Mucosa of rectum (tissue), 2 donors: ENCODE data around the gene THAP4.

Source experiments
- H3K27ac ChIP-seq, 2 donors: one replicate each; pipeline ENCODE4 v1.7.0; 2013; ENCODE audit warnings: inconsistent platforms in 2 of 2, low read depth in 2 of 2, low read length in 2 of 2
- H3K27me3 ChIP-seq, 2 donors: one replicate each; pipeline ENCODE4 v1.7.0; 2013; ENCODE audit warnings: low read length in 2 of 2; ENCODE audit not compliant: control insufficient read depth in 2 of 2, insufficient read depth in 2 of 2
- H3K36me3 ChIP-seq, 2 donors: one replicate each; pipeline ENCODE4 v1.7.0; 2013; ENCODE audit warnings: low read length in 2 of 2; ENCODE audit not compliant: control insufficient read depth in 2 of 2, insufficient read depth in 2 of 2
- H3K4me1 ChIP-seq, 2 donors: one replicate each; pipeline ENCODE4 v1.7.0; 2013; ENCODE audit warnings: low read length in 2 of 2, mild to moderate bottlenecking in 1 of 2; ENCODE audit not compliant: control insufficient read depth in 2 of 2, insufficient read depth in 2 of 2
- H3K4me3 ChIP-seq, 2 donors: one replicate each; pipeline ENCODE4 v1.7.0; 2013; ENCODE audit warnings: low read length in 2 of 2
- H3K9ac ChIP-seq, 2 donors: one replicate each; pipeline ENCODE4 v1.7.0; 2013; ENCODE audit warnings: low read length in 2 of 2, low read depth in 1 of 2, mild to moderate bottlenecking in 1 of 2
- H3K9me3 ChIP-seq, 2 donors: one replicate each; pipeline ENCODE4 v1.7.0; 2013; ENCODE audit warnings: low read length in 2 of 2; ENCODE audit not compliant: control insufficient read depth in 2 of 2
- donor health status: healthy.
- donor health status: Normal muscosa, but diverticular disease.

THAP4 gene

GRCh38 chr2:241673797-241674725 lies 37.1 kb upstream of the THAP4 start:
- H3K36me3 ChIP-seq = peaks cover 28 to 53% of the 10 kb centered on the region in 2 donors
- no peak overlapping the region for H3K4me3 ChIP-seq
- H3K4me1 ChIP-seq = no peaks in the 10 kb centered on the region
- no peak overlapping the region for H3K27ac ChIP-seq
- H3K9me3 ChIP-seq = no peaks in the 10 kb centered on the region
- H3K27me3 ChIP-seq = no peaks in the 10 kb centered on the region
- H3K9ac ChIP-seq = no peak overlapping the region

- no peaks in the 10 kb centered on the region for H3K4me1 ChIP-seq
- no peaks in the 10 kb centered on the region for H3K27me3 ChIP-seq
- H3K9me3 ChIP-seq = no peaks in the 10 kb centered on the region
- no peak overlapping the region for H3K27ac ChIP-seq
- H3K9ac ChIP-seq = no peak overlapping the region
- peaks cover 35 to 55% of the 10 kb centered on the region in 2 donors for H3K36me3 ChIP-seq
- H3K4me3 ChIP-seq = no peak overlapping the region
Observed at GRCh38 chr2:241673189-241673663, 36.3 kb upstream of the THAP4 start.

DNA sequence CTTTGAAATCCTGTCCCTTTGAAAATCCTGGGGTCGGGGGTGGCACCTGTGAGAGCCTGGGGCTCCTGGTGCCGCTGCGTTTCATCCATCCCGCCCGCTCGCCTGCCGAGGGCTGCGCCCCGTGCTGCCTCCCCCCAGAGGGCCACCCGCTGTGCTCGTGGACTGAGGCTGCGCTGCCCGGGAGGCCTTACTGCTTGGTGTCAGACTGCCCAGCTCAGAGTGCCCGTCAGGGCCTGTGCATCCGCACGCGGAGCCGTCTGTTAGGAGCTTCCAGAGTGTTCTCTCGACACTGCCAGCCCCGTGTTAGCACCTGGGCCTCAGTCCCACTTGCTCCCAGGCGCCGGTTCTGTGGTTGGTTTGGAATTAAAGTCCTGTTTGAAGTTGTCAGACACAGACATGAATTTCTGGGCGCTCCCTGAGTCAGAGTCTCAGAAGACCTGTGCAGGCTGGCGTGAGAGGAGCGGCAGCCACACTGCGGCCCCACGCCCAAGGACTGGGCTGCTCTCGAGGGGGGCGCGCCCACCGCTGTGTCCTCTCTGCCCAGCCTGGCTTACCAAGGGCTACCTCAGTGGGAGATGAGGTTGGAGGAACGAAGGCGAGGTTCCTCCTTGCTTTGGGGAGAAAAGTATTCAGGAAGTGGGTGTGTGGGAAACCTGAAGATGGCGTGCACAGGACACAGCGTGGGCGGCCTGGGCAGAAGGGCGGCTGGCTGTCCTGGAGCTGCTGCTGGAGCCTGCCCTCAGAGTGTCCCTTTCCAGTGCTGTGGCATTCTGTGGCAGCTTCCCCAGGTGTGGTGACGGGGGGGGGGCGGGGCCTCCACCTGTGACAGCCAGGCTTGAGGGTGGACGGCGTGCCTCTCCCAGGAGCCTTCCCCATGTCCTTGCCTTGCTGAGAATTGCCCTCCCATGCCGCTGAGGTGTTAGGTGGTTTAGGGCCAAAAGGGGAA lies 35.6 kb upstream of the THAP4 start:
- Histone ChIP-seq H3K4me1 (no peaks in the 10 kb centered on the region), H3K9me3 (no peaks in the 10 kb centered on the region), H3K27ac (no peak overlapping the region), H3K36me3 (peaks cover 42 to 59% of the 10 kb centered on the region in 2 donors), H3K27me3 (no peaks in the 10 kb centered on the region), H3K4me3 (no peak overlapping the region), H3K9ac (no peak overlapping the region)

- H3K27ac ChIP-seq = no peak overlapping the region
- H3K36me3 ChIP-seq = peaks cover 40 to 57% of the 10 kb centered on the region in 2 donors
- H3K9me3 ChIP-seq = no peaks in the 10 kb centered on the region
- H3K4me1 ChIP-seq = no peaks in the 10 kb centered on the region
- no peak overlapping the region for H3K4me3 ChIP-seq
- H3K9ac ChIP-seq = no peak overlapping the region
- H3K27me3 ChIP-seq = no peaks in the 10 kb centered on the region
Observed at GRCh38 chr2:241671457-241672240, 34.7 kb upstream of the THAP4 start.

GRCh38 chr2:241670333-241671110 lies 33.6 kb upstream of the THAP4 start:
- peaks cover 39 to 56% of the 10 kb centered on the region in 2 donors for H3K36me3 ChIP-seq
- H3K9me3 ChIP-seq = no peaks in the 10 kb centered on the region
- H3K4me1 ChIP-seq = no peaks in the 10 kb centered on the region
- no peak overlapping the region for H3K4me3 ChIP-seq
- no peak overlapping the region for H3K9ac ChIP-seq
- no peak overlapping the region for H3K27ac ChIP-seq
- no peaks in the 10 kb centered on the region for H3K27me3 ChIP-seq

DNA sequence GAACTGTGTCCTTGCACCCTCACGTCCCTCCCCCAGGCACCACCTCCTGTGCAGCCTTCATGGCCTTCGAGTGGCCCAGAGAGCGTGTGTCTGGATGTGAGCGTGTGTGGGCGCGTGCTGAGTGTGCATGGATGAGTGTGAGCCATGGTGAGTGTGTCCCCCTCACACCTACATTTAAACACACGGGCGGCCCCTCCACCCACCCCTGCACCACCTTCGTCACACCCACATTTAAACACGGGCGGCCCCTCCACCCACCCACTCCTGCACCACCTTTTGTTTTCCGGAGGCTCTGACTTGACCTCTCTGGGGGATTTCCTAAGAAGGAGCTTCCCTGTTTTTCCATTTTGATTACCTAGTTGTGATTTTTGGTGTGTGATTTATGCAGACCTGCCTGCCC lies 31.9 kb upstream of the THAP4 start:
- H3K9ac ChIP-seq = no peak overlapping the region
- H3K27ac ChIP-seq = no peak overlapping the region
- H3K4me3 ChIP-seq = no peak overlapping the region
- peaks cover 39 to 57% of the 10 kb centered on the region in 2 donors for H3K36me3 ChIP-seq
- H3K27me3 ChIP-seq = no peaks in the 10 kb centered on the region
- peaks cover 0 to 3% of the 10 kb centered on the region in 2 donors for H3K4me1 ChIP-seq
- no peaks in the 10 kb centered on the region for H3K9me3 ChIP-seq

- no peaks in the 10 kb centered on the region for H3K27me3 ChIP-seq
- H3K9me3 ChIP-seq = no peaks in the 10 kb centered on the region
- no peak overlapping the region for H3K4me3 ChIP-seq
- H3K9ac ChIP-seq = no peak overlapping the region
- H3K4me1 ChIP-seq = peaks cover 0 to 3% of the 10 kb centered on the region in 2 donors
- H3K27ac ChIP-seq = no peak overlapping the region
- peaks cover 39 to 57% of the 10 kb centered on the region in 2 donors for H3K36me3 ChIP-seq
Observed at GRCh38 chr2:241668354-241668753, 31.4 kb upstream of the THAP4 start.

DNA sequence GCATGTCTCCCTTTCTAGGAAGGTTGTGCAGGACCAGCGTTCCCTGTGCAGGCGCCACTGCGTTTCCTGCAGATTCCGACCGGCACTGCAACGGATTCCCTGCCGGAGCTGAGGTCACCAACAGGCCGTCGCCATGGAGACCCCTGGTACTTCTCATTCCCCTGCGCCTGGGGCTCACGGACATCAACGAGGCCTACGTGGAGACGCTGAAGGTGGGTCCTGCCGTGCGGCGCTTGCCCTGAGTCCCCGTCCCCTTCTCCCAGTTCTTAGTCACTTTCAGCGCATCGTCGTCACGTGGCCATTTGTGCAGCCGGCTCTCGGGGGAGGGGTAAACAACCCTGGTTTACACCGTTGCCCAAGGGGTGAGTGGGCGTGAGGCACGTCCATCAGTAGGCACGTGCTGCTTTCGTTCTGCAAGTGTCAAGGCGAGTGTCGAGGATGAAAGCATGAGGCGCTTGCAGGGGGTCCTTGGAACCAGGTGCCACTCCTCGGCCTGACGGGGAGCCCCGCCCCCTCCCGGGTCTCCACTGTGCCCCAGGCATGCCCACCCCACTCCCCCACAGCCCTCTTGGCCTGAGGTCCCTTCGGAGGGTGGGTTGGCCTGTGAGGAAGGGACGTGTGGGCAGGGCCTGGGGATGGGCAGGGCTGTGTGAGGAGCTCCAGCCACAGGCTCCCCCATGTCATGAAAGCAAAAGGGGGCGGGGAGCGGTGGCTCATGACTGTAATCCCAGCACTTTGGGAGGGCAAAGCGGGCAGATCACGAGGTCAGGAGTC lies 29.9 kb upstream of the THAP4 start:
- Histone ChIP-seq H3K27ac (no peak overlapping the region), H3K4me3 (no peak overlapping the region), H3K9ac (no peak overlapping the region), H3K4me1 (peaks cover 0 to 3% of the 10 kb centered on the region in 2 donors), H3K9me3 (no peaks in the 10 kb centered on the region), H3K27me3 (no peaks in the 10 kb centered on the region), H3K36me3 (peaks cover 37 to 47% of the 10 kb centered on the region in 2 donors)
